ENCODE results near the gene LCE7A.

GRCh38 chr1:152907686-152908601 lies 48.1 kb downstream of the LCE7A start, which contains the start of gene IVL:
- TF ChIP-seq CTCF (IDR thresholded peaks at IDR 0.05) (no peak), POLR2A (IDR thresholded peaks at IDR 0.05) (no peak)

Data from right lobe of liver (tissue), 4 donors.